Fibroblast of mammary gland (primary cell): Measurements from ENCODE around the gene PACRG.

Experiments used
- DNase-seq: peaks from one replicate; pipeline ENCODE4 v3.0.0-alpha.2; 2010; ENCODE audit warnings: low read depth
- H3K4me3 ChIP-seq: 2 replicates; pipeline ENCODE4 v1.5.1; 2011; ENCODE audit warnings: low read depth, mild to moderate bottlenecking, low read length, moderate library complexity; ENCODE audit not compliant: control insufficient read depth
- CTCF ChIP-seq: conservative IDR thresholded peaks from 2 replicates; pipeline ENCODE4 v1.5.1; 2011; ENCODE audit warnings: low read depth, low read length, inconsistent platforms; ENCODE audit not compliant: control insufficient read depth, insufficient read depth

PACRG gene

DNA sequence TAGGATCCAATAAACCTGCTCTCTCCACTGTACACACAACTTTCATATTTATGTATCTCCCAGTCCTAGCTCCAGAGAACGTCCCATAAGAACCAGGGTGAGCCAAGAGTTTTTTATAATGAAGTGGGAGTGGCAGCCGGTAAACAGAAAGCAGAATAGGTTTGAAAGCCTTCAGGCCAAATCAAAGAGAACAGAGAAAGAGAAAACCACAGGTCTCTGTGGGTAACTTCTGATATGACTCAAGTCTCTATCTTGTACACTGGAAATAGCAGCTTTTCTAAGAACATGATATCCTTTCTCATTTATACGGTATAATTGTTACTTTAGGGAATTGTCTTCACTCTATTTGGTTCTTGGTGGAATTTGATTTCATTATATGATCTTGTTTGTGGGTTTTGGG lies 273.6 kb downstream of the PACRG start:
- H3K4me3 ChIP-seq = no peak overlapping the region
- peak; percentile 34 for DNase-seq
- TF ChIP-seq CTCF = no peak

GRCh38 chr6:163008186-163008585 lies 280.4 kb downstream of the PACRG start:
- DNase-seq = no peak
- no peak for TF ChIP-seq CTCF
- H3K4me3 ChIP-seq = no peak overlapping the region

DNA sequence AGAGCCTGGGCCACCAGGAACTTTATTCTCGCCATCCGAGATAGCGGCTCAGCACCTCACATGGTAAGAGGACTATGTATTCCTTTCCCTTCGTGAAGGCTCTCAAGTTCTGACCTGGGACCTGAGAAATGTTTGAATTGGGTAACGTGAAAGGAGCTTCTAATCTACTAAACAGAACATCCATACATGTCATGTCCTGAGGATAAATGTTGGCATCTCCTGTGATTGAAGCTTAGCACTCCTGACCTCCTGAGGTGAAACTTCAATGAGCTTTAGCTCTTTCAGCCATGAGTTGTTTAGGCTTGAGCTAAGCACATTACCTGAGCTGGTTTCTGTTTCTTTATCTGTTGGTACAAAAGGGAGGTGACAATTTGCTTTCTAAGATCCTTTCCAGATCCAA lies 280.9 kb downstream of the PACRG start:
- no peak overlapping the region for H3K4me3 ChIP-seq
- no peak for DNase-seq
- TF ChIP-seq CTCF = no peak

- H3K4me3 ChIP-seq = no peak overlapping the region
- no peak for DNase-seq
- no peak for TF ChIP-seq CTCF
Observed at GRCh38 chr6:163010145-163010544, 282.4 kb downstream of the PACRG start.

DNA sequence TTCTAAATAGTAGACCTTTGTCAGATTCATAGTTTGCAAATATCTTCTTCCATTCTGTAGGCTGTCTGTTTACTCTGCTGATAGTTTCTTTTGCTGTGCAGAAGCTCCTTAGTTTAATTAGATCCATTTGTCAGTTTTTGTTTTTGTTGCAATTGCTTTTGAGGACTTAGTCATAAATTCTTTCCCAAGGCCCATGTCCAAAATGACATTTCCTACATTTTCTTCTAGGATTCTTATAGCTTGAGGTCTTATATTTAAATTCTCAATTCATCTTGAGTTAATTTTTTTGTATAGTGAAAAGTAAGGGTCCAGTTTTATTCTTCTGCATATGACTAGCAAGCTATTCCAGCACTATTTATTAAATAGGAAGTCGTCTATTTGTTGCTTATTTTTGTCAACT lies 287.0 kb downstream of the PACRG start:
- no peak overlapping the region for H3K4me3 ChIP-seq
- no peak for TF ChIP-seq CTCF
- DNase-seq = peak; percentile 22

GRCh38 chr6:163017801-163018200 lies 290.0 kb downstream of the PACRG start:
- H3K4me3 ChIP-seq = no peak overlapping the region
- no peak for DNase-seq
- TF ChIP-seq CTCF = no peak

- no peak for TF ChIP-seq CTCF
- no peak for DNase-seq
- H3K4me3 ChIP-seq = no peak overlapping the region
Observed at GRCh38 chr6:163019926-163020325, 292.2 kb downstream of the PACRG start.
